EH (cell line): ENCODE results near the gene SAXO1.

ENCODE experiments used
- DNase-seq: peaks from one replicate; pipeline ENCODE4 v3.0.0-alpha.2; 2015; ENCODE audit warnings: low read depth

Gene SAXO1

GRCh38 chr9:18910916-18911315 lies 122.1 kb downstream of the SAXO1 start:
- peak; percentile 23 for DNase-seq

DNA sequence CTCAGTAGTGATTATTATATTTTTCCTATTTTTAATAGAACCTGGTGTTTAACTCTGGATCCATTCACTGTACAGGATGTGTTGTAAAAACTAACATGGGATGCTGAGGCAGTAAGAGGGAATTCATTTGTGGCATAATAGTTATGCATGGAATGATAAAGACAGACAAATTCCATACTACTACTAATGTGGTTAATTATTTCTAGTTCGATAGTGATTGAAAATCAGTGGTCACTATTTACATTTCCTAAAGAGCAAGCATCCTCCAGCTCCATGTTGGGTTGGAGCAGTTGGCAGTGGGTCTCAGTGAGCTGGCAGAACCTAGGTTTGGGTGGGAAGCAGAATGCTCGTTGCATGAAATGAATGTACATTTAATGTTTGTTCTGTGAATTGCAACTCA lies 122.6 kb downstream of the SAXO1 start:
- peak; percentile 60 for DNase-seq

- DNase-seq: no peak
Measured at GRCh38 chr9:18909140-18910018, 123.6 kb downstream of the SAXO1 start.

DNA sequence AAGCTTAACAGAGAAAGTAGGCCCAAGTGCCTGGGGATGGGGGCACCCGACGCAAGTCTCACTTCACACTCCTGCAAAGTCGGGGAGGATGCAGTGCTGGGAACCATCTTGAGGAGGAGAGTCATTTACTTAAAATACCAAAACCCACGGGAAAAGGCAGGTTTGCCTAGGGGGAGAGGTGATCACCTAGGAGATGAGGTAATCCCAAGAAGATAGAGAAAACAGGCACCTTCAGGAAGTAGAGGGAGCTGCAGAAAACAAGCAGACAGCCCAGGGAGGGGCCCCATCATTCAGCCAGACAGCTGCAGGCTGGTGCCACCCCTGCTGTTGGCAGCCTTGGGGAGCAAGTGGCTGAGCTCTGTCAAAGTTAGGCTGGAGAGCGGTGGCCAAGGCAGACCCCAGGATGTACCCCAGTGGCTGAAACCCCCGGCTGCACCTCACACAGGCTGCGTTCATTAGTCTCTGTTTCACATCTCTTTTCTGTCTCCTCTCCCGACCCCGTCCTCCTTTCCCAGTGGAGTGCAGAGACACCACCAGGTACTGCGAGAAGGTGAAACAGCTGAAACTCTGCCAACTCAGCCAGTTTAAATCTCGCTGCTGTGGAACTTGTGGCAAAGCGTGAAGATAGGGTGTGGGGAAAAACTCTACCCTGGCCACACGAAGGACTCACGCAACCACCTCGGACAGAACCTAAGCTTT lies 124.9 kb downstream of the SAXO1 start:
- DNase-seq: no peak

DNA sequence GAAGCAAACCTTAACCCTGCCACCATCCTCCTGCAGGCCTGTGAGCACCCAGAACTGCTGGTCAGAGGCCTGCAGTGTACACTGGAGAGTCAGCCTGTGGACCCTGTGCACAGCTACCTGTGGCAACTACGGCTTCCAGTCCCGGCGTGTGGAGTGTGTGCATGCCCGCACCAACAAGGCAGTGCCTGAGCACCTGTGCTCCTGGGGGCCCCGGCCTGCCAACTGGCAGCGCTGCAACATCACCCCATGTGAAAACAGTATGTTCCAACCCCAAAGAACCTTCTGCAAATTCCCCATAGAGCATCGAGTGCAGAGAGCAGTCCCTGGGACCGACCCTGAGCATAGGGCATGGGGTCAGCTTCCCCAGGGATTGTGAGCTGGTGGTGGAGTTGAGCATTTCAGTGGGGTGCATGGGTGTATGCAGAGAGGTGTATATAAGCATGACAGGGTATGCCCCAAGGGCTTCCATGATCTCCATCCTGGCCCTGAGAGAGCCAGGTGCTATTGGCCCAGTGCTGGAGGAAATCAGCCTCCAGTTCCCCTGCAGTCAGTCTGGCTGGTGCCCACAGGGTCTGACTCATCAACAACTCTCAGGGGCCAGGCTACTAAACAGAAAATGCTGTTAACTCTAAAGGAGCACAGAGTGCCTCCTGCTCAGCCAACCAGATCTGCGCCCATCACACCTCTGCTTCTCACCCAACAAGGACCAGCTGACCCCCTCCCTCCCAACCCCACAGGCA lies 126.2 kb downstream of the SAXO1 start:
- DNase-seq: peak; percentile 72

DNA sequence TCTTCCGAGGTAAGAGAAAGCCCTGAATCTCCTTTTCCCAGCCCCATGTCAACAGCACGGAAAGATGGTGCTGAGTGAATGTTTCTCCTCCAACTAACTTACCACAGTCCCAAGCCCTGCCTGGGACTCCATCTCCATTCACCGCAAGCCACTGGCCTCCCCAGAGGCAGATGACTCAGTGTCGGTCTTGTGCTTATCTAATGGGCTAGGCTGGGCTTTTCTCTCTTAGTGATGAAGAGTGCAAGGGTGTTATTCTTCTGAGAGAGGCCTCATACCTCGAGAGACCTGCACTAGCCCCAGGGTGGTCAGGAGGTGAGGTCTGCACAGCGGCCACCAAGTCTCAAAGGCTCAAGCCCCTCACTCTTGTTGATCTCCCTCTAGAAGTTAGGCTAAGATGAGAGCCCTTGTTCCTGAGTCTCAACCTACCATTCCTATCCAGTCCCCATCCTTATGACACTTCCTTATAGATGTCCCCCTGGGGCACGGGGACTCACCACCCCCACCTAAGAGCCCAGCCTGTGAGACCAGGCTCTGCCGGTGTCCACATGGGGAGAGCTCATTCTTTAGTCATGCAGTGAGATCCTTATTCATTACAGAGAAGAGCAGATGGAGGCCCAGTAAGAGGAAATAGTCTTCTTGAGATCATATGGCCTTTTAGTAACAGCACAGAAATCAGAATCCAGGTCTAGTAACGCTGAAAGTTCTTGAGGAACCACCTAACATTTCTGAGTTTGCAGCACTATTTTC lies 127.0 kb downstream of the SAXO1 start:
- no peak for DNase-seq

- DNase-seq: peak; percentile 87
Measured at GRCh38 chr9:18905028-18905882, 127.8 kb downstream of the SAXO1 start.

- DNase-seq: no peak
Measured at GRCh38 chr9:18903450-18903849, 129.6 kb downstream of the SAXO1 start.

- peak; percentile 30 for DNase-seq
Measured at GRCh38 chr9:18896531-18897179, 136.4 kb downstream of the SAXO1 start.

- no peak for DNase-seq
Measured at GRCh38 chr9:18896004-18896403, 137.0 kb downstream of the SAXO1 start.

GRCh38 chr9:18893491-18893890 lies 139.5 kb downstream of the SAXO1 start:
- no peak for DNase-seq

DNA sequence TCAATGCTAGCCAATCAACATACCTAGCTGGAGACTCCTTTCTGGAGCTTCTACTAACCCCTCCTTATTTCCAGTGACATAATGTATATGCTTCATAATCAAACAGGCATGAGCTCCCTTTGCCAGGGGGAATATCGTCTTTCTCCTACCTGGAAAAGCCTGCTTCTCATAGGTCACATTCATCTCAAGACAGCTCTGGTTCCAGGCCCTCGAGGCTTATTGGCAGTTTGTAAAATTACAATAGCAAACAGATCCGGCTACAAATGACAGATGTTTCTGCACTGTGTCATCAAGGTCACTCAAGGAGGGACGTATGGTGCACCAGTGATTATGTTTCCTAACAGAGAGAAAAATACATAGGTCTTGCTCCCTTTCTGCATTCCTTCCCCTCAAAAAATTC lies 140.0 kb downstream of the SAXO1 start:
- no peak for DNase-seq

DNA sequence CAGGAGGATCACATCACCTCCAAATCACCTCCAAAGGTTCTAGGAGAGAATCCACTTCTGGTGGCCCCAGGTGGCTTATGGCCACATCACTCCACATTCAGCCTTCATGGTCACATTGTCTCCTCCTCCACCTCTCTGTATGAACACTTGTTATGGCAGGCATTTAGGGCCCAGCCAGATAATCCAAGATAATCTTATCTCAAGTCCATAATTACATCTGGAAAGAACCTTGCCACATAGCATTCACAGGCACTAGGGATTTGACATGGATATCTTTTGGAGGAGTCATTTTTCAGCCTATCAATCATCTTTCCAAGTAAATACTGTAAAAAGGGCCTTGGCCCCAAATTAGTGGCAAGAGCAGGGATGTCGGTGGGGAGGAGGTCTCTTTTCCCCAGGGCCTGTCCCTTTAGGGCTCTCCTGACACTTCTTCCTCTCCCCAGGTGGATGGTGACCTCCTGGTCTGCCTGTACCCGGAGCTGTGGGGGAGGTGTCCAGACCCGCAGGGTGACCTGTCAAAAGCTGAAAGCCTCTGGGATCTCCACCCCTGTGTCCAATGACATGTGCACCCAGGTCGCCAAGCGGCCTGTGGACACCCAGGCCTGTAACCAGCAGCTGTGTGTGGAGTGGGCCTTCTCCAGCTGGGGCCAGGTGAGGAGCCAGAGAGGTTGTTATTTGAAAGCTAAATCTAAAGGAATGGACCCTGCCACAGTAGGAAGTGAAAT lies 140.9 kb downstream of the SAXO1 start:
- DNase-seq: no peak

DNA sequence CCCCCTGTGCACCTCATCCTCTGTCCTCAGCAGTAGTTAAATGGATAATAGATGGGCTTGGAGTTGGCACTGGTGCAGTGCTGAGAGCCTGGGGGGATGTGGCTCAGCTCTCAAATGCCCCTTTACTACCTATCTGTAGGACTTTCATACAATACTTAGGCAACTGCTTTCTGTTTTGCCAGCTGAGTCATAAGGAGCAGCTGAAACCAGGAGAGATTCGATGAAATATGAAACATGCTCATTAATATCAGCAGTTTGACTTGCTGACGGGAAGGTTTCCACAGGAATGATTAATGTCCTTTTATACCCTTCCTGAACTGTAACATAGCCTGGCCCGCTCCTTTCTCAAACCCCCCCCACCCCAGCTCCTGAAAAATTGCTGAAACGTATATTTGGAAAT lies 142.6 kb downstream of the SAXO1 start:
- peak; percentile 30 for DNase-seq

- DNase-seq: no peak
Measured at GRCh38 chr9:18889550-18889949, 143.5 kb downstream of the SAXO1 start.

DNA sequence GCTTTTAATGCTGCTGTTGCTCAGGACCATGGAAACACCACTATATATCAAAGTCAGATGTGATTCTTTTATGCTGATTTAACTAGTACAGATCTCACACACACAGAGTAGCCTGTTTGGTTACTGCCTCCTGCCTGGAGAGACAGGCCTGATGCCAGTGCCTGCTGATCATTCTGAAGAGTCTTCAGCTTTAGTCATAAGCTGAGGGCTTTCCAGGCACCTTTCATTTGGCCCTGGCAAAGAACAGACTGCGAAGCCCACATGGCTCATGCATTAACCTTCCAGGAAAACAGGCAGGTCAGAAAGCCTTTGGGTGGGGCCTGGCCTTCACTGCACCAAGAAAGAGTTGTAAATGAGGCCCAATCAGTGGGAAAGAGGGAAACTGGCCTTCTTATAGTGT lies 144.7 kb downstream of the SAXO1 start:
- no peak for DNase-seq

GRCh38 chr9:18887546-18887945 lies 145.5 kb downstream of the SAXO1 start:
- DNase-seq: no peak

DNA sequence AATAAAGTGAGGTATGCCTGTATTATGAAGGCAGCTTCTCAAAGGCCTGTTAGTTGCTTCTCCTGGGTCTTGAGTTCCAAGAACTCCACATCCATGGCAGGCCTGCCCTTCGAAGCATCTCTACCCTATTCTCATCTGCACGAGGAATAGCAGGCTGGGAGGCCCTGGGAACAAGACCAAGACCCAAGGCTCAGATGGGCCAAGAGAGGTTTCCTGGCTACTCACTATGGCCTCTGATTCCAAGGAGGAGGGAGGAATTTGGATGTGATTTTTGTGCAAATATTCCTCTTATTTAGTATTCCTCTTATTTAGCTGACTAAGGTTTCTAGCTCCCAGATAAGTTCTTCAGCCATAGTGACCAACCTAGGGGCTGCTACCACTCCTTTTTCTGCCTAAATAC lies 151.3 kb downstream of the SAXO1 start:
- DNase-seq: no peak

GRCh38 chr9:18877984-18878383 lies 155.0 kb downstream of the SAXO1 start:
- no peak for DNase-seq
